Activated naive CD4-positive, alpha-beta T cell treated with Interleukin-2 at 50 U/mL for 16 hours (primary cell): ENCODE measurements around the gene LRRC23.
"Not testable (repeated sequence)": the region's sequence is repeated elsewhere in the genome, so short reads cannot be mapped to it uniquely, and the experiment has no call there.

Experiments used
- DNase-seq: peaks from one replicate; pipeline ENCODE4 v3.0.0-alpha.2; 2020

LRRC23 gene

DNA sequence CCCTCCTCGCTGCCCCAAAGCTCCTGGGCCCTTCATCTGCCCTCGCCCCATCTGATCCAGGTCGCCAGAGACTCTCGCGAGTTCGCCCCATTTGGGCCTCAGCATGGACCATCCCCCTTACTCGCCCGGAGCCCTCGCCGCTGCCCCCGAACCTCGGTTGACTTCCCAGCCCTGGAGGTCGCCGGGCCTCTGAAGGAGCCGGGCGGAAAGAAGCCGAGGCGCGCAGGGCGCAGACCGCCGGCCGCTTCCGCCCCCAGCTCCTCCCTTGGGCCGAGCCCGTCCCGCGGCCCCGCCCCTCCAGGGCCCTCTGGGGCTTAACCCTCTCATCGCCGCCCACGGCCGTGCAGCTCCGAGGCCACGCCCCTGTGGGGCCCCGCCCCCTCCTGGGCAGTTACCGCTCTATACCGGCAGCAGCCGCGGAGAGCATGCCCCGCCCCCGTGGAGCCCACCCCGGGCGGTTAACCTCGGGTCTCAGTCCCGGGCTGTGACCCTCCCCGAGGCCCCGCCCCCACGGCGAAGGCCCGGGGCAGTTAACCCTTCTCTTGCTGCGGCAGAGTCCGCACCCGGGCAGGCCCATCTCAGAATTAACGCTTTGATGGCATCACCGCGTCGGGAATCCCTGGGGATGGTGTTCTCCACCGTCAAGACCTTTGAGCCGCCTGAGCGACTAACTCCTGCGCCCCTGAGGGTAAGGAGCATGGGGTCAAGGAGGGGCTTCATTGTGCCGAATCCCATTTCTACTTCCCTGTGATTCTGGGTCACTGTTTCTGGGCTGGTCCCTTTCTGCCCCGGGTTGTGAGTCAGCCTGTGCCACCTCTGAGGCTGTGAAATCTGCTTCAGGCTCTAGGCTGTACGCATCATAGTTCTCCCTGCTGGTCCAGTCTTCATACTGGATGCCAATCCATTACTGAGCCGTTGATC lies 31.3 kb upstream of the LRRC23 start, which contains the start of gene SPSB2:
TSS of gene SPSB2 (minus strand) at position 210 of the 921 bp plus-strand sequence. CDS start 402 bp downstream, outside the sequence.
- peak; percentile 100 for DNase-seq

DNA sequence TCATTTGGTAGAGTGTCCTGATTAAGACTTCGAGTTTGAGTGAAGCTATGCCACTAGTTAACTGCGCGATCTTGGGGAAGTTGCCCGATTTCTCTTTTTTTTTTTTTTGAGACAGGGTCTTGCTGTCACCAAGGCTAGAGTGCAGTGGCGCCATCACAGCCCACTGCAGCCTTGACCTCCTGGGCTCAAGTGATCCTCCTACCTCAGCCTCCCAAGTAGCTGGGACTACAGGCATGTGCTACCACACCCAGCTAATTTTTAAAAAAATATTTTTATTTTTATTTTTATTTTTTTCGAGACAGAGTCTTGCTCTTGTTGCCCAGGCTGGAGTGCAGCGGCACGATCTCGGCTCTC lies 30.6 kb upstream of the LRRC23 start:
- DNase-seq, result not testable (repeated sequence)

DNA sequence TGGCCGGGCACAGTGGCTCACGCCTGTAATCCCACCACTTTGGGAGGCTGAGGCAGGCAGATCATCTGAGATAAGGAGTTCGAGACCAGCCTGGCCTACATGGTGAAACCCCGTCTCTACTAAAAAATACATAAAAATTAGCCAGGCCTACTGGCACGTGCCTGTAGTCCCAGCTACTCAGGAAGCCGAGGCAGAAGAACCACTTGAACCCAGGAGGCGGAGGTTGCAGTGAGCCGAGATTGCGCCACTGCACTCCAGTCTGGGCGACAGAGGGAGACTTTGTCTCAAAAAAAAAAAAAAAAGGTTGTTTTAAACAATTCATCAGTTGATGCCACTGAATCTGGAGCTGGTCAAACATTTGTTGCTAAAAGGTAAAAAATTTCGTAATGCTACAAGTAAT lies 24.8 kb upstream of the LRRC23 start:
- not testable (repeated sequence) for DNase-seq

- no peak for DNase-seq
Measured at GRCh38 chr12:6883252-6883651, 21.4 kb upstream of the LRRC23 start.

DNA sequence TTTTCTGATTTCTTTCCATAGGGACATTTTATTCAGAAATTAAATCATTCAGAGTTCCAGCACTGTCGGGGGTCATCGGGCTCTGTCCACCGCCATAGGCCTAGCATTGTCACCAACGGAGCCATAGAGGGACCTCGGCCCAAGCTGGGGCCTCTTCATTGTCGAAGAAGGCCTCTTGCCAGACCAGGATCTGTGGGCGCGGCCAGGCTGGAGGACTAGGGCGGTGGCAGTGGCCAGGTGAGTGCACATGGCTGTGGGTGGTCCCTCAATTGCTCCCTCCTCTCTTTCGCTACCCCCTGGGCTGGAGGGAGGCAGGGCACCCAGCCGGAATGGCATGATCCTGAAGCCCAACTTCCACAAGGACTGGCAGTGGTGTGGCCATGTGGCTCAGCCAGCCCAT lies 20.9 kb upstream of the LRRC23 start:
- no peak for DNase-seq

DNA sequence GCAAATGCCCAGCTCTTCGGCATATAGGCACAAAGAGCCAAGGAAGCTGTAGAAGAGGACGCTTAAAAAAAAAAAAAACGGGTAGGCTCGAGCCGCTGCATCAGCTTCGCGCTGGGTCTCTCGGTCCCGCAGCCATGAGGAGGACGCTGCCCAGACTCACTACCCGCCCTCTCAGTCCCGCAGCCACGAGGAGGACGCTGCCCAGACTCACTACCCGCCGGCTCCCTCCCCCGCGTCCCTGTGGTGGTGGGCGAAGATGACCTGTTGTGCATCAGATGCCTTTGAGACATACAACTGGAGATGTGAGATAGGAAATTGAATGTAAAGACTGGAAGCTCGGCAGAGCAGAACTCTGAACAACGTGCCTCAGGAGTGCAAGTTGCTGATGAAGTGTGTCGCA lies 20.1 kb upstream of the LRRC23 start:
- no peak for DNase-seq

DNA sequence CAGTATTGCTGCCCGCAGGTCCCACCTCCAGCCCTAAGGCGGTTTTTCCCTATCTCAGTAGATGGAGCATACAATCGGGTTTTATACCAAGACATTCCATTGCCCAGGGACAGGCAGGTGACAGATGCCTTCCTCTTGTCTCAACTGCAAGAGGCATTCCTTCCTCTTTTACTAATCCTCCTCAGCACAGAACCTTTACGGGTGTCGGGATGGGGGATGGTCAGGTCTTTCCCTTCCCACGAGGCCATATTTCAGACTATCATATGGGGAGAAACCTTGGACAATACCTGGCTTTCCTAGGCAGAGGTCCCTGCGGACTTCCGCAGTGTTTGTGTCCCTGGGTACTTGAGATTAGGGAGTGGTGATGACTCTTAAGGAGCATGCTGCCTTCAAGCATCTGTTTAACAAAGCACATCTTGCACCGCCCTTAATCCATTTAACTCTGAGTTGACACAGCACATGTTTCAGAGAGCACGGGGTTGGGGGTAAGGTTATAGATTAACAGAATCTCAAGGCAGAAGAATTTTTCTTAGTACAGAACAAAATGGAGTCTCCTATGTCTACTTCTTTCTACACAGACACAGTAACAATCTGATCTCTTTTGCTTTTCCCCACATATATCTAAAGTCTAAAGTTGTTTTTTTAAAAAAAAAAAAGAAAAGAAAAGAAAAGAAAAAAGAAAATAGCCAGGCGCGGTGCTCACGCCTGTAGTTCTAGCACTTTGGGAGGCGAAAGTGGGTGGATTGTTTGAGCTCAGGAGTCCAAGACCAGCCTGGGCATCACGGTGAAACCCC lies 18.2 kb upstream of the LRRC23 start:
- DNase-seq, result not testable (repeated sequence)

DNA sequence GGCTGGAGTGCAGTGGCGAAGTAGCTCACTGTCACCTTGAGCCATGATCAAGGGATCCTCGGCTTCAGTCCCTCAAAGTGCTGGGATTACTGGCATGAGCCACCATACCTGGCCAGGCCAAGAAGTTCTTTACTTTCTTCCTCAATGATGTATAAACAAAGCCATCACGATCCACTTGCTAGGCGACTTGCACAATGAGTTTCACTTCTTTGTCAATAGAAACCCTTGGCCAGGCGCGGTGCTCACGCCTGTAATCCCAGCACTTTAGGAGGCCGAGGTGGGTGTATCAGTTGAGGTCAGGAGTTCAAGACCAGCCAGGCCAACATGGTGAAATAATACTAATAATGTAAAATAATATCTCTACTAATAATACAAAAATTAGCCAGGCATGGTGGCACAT lies 17.2 kb upstream of the LRRC23 start:
- DNase-seq, result no peak

DNA sequence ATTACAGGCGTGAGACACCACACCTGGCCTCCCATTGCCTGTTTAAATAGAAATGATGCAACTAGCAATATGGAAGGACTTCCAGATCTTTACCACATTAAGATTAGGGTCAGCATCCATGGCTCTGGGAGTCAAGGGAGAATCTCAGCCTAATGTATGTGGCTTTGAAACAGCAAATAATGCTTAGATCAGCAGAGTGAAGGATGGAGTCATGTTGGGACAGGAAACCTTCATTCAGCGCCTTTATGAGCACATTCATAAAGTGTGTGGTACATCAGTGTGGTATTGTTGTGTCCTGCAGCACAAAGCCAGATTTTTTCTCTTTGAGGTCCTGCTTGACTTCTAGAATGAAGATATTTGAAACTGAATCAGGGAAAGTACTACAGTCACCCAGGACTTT lies 16.3 kb upstream of the LRRC23 start:
- DNase-seq, result no peak

DNA sequence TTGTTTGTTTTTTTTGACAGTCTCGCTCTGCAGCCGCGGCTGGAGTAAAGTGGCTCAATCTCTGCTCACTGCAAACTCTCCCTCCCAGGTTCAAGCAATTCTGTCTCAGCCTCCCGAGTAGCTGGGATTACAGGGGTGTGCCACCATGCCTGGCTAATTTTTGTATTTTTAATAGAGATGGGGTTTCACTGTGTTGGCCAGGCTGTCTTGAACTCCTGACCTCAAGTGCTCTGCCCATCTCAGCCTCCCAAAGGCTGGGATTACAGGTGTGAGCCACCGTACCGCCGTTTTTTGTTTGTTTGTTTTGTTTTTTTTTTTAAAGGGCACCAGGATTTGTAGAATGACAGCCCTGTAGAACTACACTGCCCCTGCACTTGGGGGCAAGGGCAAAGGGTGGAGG lies 15.8 kb upstream of the LRRC23 start:
- DNase-seq, result not testable (repeated sequence)

DNA sequence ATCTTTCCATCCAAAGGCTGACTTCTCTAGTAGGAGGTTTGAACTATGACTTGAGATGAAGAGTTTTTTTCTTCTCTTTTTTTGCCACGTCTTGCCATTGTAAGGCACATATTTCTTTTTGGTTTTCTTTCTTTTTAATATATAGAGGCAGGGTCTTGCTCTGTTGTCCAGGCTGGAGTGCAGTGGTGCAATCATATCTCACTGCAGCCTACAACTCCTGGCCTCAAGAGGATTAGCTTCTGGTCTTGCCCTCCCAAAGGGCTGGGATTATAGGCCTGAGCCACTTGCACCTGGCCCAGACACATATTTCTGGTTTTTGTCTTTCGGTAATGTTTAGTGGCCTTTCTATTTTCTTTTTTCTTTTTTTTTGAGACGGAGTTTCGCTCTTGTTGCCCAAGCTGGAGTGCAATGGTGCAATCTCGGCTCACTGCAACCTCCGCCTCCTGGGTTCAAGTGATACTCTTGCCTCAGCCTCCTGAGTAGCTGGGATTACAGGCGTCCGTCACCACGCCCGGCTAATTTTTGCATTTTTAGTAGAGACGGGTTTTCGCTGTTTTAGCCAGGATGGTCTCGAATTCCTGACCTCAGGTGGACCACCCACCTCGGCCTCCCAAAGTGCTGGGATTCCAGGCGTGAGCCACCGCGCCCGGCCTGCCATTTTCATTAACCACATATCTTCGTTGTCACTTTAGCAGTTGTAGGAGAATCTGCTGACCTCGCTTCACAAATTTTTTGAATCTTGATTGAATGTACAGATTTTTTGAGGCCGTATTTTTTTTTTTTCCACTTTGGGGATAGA lies 14.6 kb upstream of the LRRC23 start:
- DNase-seq, result not testable (repeated sequence)

GRCh38 chr12:6890789-6891645 lies 13.6 kb upstream of the LRRC23 start:
- peak; percentile 99 for DNase-seq

DNA sequence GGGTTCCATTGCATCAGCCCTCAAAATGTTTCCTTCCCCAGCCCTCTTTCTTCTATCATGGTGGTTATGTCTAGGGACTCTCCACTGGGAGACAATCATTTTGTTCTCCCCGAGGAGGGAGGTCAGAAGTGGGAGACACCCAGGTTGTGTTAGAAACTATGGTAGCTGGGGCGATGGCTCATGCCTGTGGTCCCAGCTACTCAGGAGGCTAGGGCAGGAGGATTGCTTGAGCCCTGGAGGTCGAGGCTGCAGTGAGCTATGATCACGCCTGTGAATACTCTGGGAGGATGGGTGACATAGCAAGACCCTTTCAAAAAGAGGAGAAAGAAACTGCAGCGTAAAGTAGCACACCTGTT lies 13.0 kb upstream of the LRRC23 start:
- DNase-seq, result no peak

DNA sequence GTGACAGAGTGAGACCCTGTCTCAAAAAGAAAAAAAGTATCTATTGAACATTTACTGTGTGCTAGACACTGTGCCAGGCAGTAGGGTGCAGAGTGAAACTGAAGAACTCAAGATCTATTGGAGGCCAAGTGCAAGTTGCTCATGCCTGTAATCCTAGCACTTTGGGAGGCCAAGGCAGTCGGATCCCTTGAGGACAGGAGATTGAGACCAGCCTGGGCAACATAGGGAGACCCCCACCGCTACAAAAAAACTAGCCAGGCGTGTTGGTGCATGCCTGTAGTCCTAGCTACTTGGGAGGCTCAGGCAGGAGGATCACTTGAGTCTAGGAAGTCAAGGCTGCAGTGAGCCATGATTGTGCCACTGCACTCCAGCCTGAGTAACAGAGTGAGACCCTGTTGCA lies 11.9 kb upstream of the LRRC23 start:
- not testable (repeated sequence) for DNase-seq

DNA sequence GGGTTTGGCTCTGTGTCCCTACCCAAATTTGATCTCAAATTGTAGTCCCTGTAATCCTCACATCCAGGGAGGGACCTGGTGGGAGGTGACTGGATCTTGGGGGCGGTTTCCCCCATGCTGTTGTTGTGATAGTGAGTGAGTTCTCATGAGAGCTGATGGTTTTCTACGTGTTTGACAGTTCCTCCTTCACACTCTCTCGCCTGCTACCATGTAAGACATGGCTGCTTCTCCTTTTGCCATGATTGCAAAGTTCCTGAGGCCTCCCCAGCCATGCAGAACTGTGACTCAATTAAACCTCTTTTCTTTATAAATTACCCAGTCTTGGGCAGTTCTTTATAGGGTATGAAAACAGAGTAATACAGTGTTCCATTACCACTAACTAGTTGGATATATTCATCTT lies 10.3 kb upstream of the LRRC23 start:
- DNase-seq, result no peak

- DNase-seq, result no peak
Measured at GRCh38 chr12:6896846-6897435, 7.7 kb upstream of the LRRC23 start.

DNA sequence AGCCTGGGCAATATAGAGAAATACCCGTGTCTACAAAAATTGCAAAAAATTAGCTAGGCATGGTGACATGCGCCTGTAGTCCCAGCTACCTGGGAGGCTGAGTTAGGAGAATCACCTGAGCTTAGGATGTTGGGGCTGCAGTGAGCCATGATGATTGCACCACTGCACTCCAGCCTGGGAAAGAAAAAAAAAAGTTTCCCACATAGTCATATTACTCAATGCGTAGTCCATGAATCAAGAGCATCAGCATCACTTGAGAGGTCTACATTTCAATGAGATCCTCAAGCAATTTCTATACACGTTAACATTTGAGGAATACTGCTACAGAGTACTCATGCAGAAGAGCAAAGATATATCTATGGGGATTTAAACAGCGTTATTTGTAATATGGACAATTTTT lies 5.2 kb upstream of the LRRC23 start:
- DNase-seq, result no peak

DNA sequence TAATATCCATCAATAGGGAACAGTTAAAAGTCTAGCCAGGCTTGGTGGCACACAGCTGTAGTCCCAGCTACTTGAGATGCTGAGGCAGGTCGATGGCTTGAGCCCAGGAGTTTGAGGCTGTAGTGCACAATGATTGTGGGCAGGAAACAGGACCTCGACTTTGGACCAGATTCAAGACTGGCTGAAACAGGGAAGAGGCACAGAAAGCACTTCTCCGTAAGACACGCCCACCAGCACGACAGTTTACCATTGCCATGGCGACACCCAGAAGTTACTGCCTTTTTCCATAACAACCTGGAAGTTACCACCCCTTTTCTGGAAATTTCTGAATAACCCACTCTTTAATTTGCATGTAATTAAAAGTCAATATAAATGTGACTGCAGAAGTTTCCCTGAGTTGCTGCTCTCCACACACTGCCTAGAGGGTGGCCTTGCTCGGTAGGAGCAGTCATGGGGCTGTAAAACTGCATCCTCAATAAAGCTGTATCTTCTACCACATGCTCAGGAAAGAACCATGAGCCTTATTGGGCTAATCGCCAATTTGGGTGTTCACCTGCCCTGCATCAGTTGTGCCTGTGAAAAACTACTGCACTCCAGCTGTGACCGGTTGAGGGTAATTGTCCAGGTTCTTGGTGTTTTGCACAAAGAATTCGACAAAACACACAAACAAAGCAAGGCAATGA lies 4.6 kb upstream of the LRRC23 start:
- peak; percentile 17 for DNase-seq

DNA sequence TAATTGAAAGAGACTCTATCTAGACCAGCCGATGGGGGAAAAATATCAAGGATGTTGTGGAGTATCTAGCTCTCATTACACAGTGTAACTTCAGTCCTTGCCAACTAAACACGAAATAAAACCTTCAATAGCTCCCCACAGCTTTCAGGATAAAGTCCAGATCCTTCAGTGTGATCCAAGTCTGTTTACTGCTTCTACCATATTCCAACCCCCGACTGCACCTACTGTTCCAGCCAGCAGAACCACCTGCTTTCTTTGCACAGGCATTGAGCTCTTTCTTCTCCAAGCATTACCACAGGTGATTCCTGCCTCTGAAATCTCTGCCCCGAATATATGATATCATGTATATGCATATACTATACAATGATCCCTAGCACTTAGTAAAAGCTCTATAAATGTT lies 2.2 kb upstream of the LRRC23 start:
- DNase-seq, result no peak

DNA sequence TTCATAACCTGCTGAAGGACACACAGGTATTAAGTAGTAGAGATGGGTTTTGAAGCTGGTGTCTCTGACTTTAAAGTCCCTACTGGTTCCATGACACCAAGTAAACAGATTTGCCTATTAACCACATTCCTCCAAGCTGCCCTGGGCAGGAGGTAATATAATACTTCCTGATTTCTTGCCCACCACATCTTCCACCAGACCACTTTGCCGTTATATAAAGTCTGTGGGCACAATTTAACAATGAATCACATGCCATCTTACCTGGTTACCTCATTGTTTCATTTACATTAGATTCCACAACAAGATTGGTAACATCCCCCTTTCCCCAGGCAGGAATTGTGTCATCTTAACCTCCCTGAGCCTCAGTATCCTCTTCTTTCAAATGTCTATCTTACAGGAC lies 900 bp upstream of the LRRC23 start:
- no peak for DNase-seq

GRCh38 chr12:6905414-6906040 lies 905 bp downstream of the LRRC23 start:
- no peak for DNase-seq
